GM21717 (cell line): ENCODE results near the gene CD2.
A peak's percentile ranks its signal among the peaks of the same experiment; 100 is the strongest.

Experiments
- ATAC-seq: cut with Tn5 transposase; IDR thresholded peaks from one replicate; pipeline ENCODE4 v1.9.1; 2021; ENCODE audit warnings: mild to moderate bottlenecking, moderate library complexity; ENCODE audit not compliant: unreplicated experiment

Gene CD2

GRCh38 chr1:116771997-116772647 is 17.9 kb downstream of the CD2 start:
- ATAC-seq = no peak

GRCh38 chr1:116772648-116773045 is 18.4 kb downstream of the CD2 start:
- no peak for ATAC-seq

- ATAC-seq = no peak
These were observed 21.0 kb downstream of the CD2 start for GRCh38 chr1:116775116-116775752.

DNA sequence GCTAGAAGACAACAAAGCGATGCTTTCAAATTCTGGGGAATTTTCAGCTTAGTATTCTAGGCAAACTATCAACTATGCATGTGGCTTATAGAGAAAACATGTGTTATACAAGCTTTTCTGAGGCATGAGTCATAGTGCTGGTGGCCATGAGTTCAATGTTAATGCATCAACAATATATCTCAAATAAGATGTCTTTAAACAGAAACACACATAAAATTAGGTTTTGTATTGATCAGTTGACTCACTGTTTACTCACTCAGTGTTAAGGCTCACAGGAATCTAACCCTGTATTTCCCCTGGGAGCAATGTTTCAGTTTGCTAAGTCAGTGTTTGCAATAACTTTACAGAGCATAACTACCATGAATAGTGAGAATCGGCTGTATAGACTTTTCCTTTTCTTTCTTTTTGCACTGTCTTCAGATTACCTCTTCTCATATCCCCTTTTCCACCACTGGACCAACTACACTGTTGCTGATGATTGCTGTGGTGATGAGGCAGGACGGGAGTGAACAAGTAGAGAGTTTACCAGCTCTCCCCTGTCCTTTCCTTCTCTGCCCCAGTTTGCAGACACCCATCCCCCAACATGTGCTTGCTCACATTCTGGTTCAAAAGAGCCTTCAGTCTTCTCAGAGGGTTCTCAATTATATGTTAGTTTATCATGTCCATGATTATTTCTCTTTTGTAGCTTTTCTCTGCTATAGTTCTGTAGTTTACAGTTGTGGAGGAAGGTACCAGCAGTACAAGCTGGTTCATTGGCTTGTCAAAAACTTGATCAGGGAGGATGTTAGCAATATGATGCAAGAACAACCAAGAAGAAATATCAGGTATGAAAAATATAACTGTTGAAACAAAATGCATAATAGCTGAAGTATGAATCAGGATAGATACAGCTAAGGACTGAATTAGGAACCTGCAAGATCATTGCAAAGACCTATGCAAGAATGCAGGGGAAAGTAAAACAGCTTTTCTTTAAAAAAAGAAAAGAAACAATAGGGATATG is 23.9 kb downstream of the CD2 start:
- ATAC-seq = no peak

- no peak for ATAC-seq
These were observed 26.8 kb downstream of the CD2 start for GRCh38 chr1:116781034-116781433.

- ATAC-seq = no peak
These were observed 30.8 kb downstream of the CD2 start for GRCh38 chr1:116785006-116785405.

- no peak for ATAC-seq
These were observed 31.8 kb downstream of the CD2 start for GRCh38 chr1:116786049-116786448.

DNA sequence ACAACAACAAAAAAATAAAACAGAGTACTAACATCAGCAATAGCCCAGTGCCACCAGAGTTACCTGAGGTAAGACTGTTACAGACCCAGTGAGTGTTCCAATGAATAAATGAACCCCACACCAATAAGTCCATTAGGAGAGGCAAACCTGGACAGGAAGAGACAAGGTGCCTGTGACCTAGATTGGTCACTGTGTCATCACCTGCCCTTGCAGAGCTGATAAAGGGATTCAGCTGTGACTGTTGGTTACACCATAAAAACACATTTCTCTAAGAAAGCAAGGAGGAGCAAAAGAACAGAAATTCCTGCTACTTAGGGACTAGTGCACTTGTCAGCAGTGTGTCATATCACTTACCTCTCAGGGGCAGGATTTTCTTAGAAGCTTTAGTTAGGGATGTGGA is 37.5 kb downstream of the CD2 start:
- ATAC-seq = no peak

DNA sequence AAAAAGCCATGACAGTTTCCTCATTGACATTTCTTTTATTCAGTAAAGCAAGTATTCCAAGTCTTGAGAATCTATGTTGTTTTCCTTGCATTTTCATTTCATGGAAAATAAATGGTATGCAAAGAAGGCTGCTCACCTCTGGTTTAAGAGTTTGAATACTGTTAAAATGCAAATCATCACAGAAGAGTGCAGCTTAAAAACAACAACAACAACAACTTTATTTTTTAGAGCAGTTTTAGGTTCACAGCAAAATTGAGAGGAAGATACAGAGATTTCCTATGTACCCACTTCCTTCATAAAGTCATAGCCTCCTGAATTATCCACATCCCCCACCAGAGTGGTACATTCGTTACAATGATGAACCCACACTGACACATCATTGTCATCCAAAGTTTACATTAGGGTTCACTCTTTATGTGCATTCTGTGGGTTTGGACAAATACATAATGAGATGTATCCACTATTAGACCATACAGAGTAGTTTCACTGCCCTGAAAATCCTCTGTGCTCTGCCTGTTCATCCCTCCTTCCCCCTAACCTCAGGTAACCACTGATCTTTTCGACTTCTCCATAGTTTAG is 39.2 kb downstream of the CD2 start:
- ATAC-seq = no peak

GRCh38 chr1:116794371-116794770 is 40.1 kb downstream of the CD2 start:
- ATAC-seq = no peak

DNA sequence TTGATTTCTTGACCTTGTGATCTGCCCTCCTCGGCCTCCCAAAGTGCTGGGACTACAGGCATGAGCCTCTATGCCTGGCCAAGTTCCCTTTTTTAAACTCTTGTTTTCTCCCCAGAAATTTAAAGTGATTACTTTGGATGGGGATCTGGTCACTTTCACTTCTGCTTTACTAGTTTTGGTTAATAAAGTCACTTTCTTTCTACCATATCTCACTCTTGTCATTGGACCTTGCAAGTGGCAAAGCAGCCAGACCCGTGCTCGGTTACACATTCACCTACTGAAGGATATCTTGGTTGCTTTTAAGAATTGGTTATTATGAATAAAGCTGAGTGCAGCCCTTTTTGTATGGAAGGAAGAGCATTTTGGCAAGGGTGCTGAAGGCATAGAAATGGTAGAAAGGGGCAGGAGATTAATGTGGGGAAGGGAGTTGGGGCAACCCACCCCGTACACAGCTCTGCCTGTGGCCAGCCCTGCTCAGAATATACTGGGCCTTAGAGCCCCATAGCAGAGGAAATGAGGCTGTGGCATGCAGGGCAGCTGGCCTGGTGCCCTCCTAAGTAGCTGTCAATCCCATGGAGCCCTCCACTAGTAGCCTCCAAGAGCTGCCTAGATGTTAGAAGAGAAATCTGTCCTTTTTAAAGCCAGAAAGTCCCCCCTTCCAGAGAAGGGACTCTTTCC is 40.7 kb downstream of the CD2 start:
- ATAC-seq = peak; percentile 83

- ATAC-seq = no peak
These were observed 41.2 kb downstream of the CD2 start for GRCh38 chr1:116795482-116795829.

DNA sequence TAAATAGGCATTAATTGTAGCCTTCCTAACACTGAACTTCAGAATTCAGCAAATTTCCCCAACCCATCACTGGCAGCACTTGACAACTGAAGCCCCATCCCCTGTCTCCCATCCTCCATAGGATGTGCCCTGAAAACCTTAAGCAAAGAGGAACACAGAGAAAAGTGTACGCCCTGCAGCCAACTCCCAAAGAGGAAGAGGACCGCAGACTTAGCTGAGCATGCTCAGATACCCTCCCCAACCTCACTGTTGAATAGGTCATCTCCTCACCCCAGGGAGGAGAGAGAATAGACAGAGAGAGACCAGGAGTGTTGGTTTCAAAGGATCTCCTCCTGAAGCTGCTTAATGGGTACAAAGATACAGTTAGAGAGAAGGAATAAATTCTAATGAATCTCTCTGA is 50.5 kb downstream of the CD2 start:
- no peak for ATAC-seq

GRCh38 chr1:116805398-116805797 is 51.2 kb downstream of the CD2 start:
- ATAC-seq = no peak

- peak; percentile 84 for ATAC-seq
These were observed 52.0 kb downstream of the CD2 start for GRCh38 chr1:116806245-116806644.

GRCh38 chr1:116806671-116807070 is 52.4 kb downstream of the CD2 start:
- no peak for ATAC-seq

DNA sequence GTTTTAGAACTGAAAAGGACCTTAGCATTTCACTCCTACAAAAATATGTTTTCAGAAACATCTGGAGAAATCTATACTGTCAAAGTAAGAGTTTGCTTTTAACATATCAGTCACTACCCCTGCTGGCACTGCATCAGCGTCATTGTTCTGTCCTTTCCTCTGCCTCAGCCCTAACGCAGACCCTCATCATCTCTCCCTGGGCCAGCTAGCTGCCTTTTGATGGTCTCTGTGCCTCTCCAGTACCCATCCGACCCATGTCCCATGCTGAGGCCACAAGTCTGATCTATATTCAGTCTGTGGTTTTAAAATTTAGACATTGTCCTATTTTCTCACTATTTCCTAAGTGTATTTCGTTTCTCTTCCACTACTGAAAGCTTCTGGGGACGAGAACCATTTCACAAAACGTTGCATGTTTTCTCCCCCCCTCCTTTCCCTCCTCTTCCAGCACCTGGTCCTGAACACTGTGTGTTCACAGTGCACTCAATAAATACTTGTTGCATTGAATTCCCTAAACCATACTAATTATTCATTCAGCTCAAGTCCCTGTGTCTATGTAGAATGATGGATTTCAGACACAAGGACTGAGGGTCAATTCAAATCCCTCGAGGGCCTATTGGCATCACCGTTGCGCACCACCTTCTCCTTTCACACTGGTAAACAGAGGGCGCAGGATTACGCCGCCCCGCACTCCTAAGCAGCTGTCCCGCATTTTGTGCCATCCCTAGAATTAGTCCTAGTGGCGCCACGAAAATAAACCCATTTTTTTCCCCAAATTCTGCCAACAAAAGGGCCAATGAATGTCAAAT is 53.4 kb downstream of the CD2 start:
- ATAC-seq = no peak

- no peak for ATAC-seq
These were observed 54.1 kb downstream of the CD2 start for GRCh38 chr1:116808200-116808847.

DNA sequence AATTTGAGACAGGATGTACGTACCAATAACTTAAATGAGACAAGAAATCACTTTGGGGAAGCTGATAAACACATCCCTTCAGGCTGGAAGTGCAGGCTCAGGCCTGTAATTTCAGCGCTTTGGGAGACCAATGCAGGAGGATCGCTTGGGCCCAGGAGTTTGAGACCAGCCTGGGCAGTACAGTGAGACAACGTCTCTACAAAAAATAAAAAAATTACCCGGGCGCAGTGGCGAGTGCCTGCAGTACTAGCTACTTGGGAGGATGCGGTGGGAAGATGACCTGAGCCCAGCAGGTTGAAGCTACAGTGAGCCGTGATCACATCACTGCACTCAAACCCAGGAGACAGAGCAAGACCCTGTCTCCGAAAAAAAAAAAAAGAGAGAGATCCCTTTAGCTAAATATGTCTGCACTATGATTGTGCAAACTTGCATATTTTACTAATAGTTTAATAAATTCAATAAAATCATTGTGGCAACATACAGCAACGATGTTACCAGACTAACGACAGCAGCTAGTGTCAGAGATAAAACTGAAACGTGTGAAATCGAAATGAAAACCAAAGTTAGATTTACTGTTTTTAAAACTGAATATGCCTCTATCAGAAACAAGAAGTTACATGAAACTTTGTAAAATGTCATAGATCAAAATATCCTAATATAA is 54.7 kb downstream of the CD2 start:
- ATAC-seq = no peak
